Uterus (tissue), 4 donors: ENCODE measurements around the gene MIS18A. TPM values are rescaled to one million over a fixed set of nuclear protein-coding genes. Genes with fewer than 3 reads are reported as not detected.

ENCODE experiments used
- DNase-seq, 2 donors: peaks; one replicate each; pipeline ENCODE4 v3.0.0-alpha.2; 2019 to 2020
- H3K27ac ChIP-seq, 2 donors: fragments of 200-600 bp; sonication (generic); 1 replicate in 1 of 2; 2 replicates in 1 of 2; pipeline ENCODE4 v1.5.1; 2016 to 2018
- H3K27me3 ChIP-seq, 2 donors: fragments of 200-600 bp; sonication (generic); one replicate each; pipeline ENCODE4 v1.5.1; 2018 to 2019; ENCODE audit warnings: control low read depth in 1 of 2
- H3K36me3 ChIP-seq, 2 donors: fragments of 200-600 bp; sonication (generic); one replicate each; pipeline ENCODE4 v1.5.1; 2019; ENCODE audit warnings: control low read depth in 1 of 2
- H3K4me1 ChIP-seq, 2 donors: fragments of 200-600 bp; sonication (generic); one replicate each; pipeline ENCODE4 v1.5.1; 2018 to 2019; ENCODE audit warnings: control low read depth in 1 of 2
- H3K4me3 ChIP-seq, 2 donors: fragments of 200-600 bp; sonication (generic); 1 replicate in 1 of 2; 2 replicates in 1 of 2; pipeline ENCODE4 v1.5.1; 2018 to 2019; ENCODE audit warnings: mild to moderate bottlenecking in 1 of 2
- H3K9me3 ChIP-seq, 2 donors: fragments of 200-600 bp; sonication (generic); one replicate each; pipeline ENCODE4 v1.5.1; 2019; ENCODE audit warnings: control low read depth in 1 of 2
- POLR2A ChIP-seq, 2 donors: fragments of 450-650 bp; IDR thresholded peaks; one replicate each; pipeline ENCODE4 v1.6.1; 2016; ENCODE audit warnings: antibody characterized with exemption in 2 of 2, mild to moderate bottlenecking in 1 of 2, moderate library complexity in 1 of 2
- intact Hi-C: fragments of 100-400 bp; cut with DNase I; formaldehyde crosslinking; loops from one replicate; pipeline ENCODE4 v1.15.1; 2023; ENCODE audit warnings: low total_unique reads
- total RNA-seq, 4 donors: library from RNA; depleted of rRNA in 3 of 4; stranded (reverse); fragments of >200 nt in 3 of 4; gene quantifications; one replicate each; pipeline versions ENCODE4 v1.1.0 to v1.2.4, GENCODE V29; 2014 to 2023
- TF ChIP-seq, protein P1 (sequence below), 4 experiments: fragments of 200-600 bp in 2 of 4; fragments of 450-650 bp in 2 of 4; sonication (generic) in 2 of 4; IDR thresholded peaks; one replicate each; pipeline ENCODE4 v1.5.1; 2016 to 2019; ENCODE audit warnings: antibody characterized with exemption in 4 of 4, mild to moderate bottlenecking in 2 of 4, moderate library complexity in 1 of 4
- donor health status: DM: yes; HTN: yes; CAD: no.

The MIS18A gene
- total RNA-seq, 4 donors from 2014 or later, result 2.4 to 25.6 (median 12.2) TPM

DNA sequence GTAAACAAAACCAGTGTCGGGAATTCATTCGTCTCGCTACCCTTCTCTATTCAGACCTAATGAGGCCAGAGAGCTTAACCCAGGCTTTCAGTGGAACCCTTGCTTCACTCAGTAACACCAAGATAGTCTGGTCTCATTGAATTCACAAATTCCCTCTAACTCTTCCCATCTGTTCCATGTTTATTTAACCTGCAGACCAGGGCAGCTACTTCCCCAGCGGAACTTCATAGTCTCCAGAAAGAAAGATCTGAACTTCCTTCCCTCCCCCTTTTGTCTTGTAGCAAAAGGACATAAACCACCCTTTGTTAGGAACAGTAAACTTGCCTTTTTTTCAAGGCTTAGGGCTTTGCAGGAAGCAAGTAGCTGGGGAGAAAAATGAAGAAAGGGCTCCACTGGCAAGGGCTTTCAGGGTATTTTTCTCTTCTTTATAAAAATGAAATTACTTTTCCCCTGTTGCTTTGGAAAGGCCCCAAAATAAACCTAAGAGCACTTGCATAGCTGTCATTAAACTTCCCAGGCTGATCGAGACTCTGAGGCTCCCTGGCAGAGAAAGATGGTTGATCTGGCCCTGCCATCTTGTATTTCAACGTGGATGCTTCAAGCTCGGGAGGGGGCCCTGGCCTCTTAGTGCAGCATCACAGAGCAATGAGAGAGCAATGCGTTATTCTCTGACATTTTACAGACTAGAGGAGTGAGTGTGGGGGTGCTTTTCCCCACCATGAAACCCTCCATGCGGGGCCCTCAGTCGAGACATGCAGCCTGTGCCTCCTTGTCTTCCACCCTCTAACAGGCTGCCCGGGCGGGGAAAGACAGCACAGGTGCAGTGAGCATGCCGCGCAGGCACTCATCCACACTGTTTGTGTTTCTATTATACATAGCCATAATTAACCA lies 30.0 kb downstream of the MIS18A start:
- intact Hi-C loops, result no loop called here
- no peak overlapping the region for H3K4me3 ChIP-seq
- no peaks in the 10 kb centered on the region for H3K9me3 ChIP-seq
- H3K4me1 ChIP-seq, result no peaks in the 10 kb centered on the region
- no peaks in the 10 kb centered on the region for H3K27me3 ChIP-seq
- no peaks in the 10 kb centered on the region for H3K36me3 ChIP-seq
- TF ChIP-seq POLR2A (IDR thresholded peaks at IDR 0.05), result no peak
- TF ChIP-seq, protein P1, sequence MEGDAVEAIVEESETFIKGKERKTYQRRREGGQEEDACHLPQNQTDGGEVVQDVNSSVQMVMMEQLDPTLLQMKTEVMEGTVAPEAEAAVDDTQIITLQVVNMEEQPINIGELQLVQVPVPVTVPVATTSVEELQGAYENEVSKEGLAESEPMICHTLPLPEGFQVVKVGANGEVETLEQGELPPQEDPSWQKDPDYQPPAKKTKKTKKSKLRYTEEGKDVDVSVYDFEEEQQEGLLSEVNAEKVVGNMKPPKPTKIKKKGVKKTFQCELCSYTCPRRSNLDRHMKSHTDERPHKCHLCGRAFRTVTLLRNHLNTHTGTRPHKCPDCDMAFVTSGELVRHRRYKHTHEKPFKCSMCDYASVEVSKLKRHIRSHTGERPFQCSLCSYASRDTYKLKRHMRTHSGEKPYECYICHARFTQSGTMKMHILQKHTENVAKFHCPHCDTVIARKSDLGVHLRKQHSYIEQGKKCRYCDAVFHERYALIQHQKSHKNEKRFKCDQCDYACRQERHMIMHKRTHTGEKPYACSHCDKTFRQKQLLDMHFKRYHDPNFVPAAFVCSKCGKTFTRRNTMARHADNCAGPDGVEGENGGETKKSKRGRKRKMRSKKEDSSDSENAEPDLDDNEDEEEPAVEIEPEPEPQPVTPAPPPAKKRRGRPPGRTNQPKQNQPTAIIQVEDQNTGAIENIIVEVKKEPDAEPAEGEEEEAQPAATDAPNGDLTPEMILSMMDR (IDR thresholded peaks at IDR 0.05), result no peak
- no peak overlapping the region for H3K27ac ChIP-seq
- DNase-seq, result no peak

DNA sequence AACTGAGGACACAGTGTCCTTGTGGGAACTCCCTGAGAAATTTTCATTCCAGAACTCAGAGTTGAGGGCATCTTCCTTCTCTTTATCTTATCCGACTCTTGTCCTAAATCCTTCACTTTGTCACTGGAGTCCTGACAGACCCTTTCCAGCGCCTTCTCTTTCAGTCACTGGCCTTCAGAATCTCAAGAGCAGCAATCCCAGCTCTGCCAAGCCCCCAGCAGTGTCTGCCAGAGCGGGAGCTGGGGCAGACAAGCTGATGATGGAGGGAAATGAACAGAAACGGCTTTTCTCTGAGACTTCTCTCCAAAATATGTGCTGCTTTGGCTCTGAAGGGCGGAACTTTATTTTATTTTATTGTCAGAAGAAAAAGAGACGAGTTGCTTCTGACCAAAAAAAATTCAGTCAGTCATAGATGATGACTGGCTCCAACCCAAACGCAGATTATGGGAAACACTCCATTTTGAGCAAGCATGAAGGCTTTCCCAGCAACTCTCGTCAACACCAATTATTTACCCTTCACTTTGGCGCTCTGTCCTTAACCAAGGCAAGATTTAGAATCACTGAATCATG lies 32.2 kb downstream of the MIS18A start:
- TF ChIP-seq POLR2A (IDR thresholded peaks at IDR 0.05), result no peak
- TF ChIP-seq, protein P1 (IDR thresholded peaks at IDR 0.05), result no peak
- DNase-seq, result no peak
- Histone ChIP-seq H3K9me3 (no peaks in the 10 kb centered on the region), H3K4me1 (no peaks in the 10 kb centered on the region), H3K27ac (no peak overlapping the region), H3K27me3 (no peaks in the 10 kb centered on the region), H3K4me3 (no peak overlapping the region), H3K36me3 (no peaks in the 10 kb centered on the region)
- intact Hi-C loops, result no loop called here

DNA sequence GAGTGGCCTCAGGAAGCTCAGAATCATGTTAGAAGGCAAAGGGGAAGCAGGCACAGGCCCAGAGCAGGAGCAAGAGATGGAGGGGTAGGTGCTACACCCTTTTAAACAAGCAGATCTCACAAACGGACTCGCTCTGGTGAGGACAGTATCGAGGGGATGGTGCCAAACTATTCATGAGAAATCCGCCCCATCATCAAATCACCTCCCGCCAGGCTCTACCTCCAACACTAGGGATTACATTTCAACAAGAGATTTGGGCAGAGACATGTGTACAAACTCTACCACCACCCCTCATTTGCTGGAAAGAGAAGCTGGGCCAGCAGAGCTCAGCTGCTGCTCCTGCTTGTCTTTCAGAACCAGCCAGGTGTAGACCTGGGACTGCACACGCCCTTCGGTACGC lies 32.9 kb downstream of the MIS18A start:
- no peak for DNase-seq
- Histone ChIP-seq H3K27ac (no peak overlapping the region), H3K27me3 (no peaks in the 10 kb centered on the region), H3K36me3 (no peaks in the 10 kb centered on the region), H3K4me1 (no peaks in the 10 kb centered on the region), H3K4me3 (no peak overlapping the region), H3K9me3 (no peaks in the 10 kb centered on the region)
- intact Hi-C loops, result no loop called here
- TF ChIP-seq, protein P1 (IDR thresholded peaks at IDR 0.05), result no peak
- TF ChIP-seq POLR2A (IDR thresholded peaks at IDR 0.05), result no peak

DNA sequence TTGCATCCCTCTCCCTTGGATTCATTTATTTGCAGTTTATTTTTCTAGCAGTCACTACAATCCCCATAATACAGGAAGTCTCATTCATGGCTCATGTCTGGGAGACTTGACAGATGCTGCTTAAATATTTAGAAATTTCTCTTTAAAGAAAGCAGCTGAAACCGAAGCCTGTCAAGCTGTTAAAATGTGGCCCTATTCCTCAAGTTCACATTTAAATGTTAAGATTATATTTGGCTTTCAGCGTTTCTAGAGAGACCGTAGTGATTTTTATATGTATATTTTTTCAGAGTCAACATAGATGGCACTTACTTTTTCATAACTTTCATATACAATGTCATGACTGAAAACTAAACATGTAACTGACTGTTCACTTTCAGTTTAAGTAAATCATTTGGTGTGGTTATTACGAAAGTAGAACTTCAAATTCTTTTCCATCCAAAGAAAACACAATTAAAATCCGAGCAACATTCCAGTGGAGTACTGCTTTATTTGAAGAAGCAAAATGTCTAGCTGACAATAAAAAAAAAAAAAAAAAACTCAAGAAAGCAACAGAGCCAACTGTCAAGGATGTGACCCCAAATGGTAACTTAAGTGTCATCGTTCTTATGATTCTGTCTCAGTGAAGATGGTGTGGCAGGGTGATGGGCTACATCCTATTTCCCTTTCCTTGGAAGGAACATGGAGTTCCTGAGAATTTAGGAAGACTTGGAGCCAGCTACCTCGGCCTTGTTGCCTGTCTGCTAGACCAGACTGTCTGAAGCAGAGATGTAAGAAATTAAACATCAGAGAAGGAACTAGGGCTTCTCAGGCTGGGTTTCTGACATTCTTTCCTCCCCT lies 37.8 kb downstream of the MIS18A start:
- no peaks in the 10 kb centered on the region for H3K27me3 ChIP-seq
- H3K36me3 ChIP-seq, result no peaks in the 10 kb centered on the region
- TF ChIP-seq, protein P1 (IDR thresholded peaks at IDR 0.05), result no peak
- no peak for TF ChIP-seq POLR2A (IDR thresholded peaks at IDR 0.05)
- no peaks in the 10 kb centered on the region for H3K9me3 ChIP-seq
- H3K27ac ChIP-seq, result peak overlapping the region in 1 of 2 donors; percentile 8
- intact Hi-C loops, result no loop called here
- DNase-seq, result no peak
- H3K4me3 ChIP-seq, result no peak overlapping the region
- H3K4me1 ChIP-seq, result no peaks in the 10 kb centered on the region
